Activated B cell treated with CpG ODN at 0.5 μM for 24 hours (primary cell): ENCODE measurements around the gene MAMDC2. TPM values are rescaled to one million over a fixed set of nuclear protein-coding genes. Genes with fewer than 3 reads are reported as not detected.

ENCODE experiments used
- ATAC-seq: fragments of 200-7000 bp; cut with Tn5 transposase; one replicate; pipeline ENCODE4 v1.10.0; 2021; ENCODE audit warnings: low read depth, mild to moderate bottlenecking, moderate library complexity
- CTCF ChIA-PET: fragments of 350-600 bp; sonication (Branson Sonifier 250); formaldehyde crosslinking; loops from one replicate; lab custom pipeline; 2021; ENCODE audit warnings: antibody characterized with exemption; lab: Charles Lee
- POLR2A ChIA-PET: fragments of 350-600 bp; sonication (Branson Sonifier 250); formaldehyde crosslinking; loops from one replicate; lab custom pipeline; 2021; ENCODE audit warnings: antibody characterized with exemption; lab: Charles Lee
- DNase-seq: peaks from one replicate; pipeline ENCODE4 v3.0.0; 2022
- H3K27ac Mint-ChIP-seq: one replicate; pipeline ENCODE4 v1.8.0; 2020; ENCODE audit warnings: mixed read lengths
- H3K27me3 Mint-ChIP-seq: one replicate; pipeline ENCODE4 v1.8.0; 2021; ENCODE audit warnings: mixed read lengths
- H3K36me3 Mint-ChIP-seq: one replicate; pipeline ENCODE4 v1.8.0; 2021; ENCODE audit warnings: low read depth, mixed read lengths
- H3K4me1 Mint-ChIP-seq: one replicate; pipeline ENCODE4 v1.8.0; 2021; ENCODE audit warnings: mixed read lengths
- H3K4me3 Mint-ChIP-seq: one replicate; pipeline ENCODE4 v1.8.0; 2020; ENCODE audit warnings: mild to moderate bottlenecking, mixed read lengths
- H3K9me3 Mint-ChIP-seq: one replicate; pipeline ENCODE4 v1.8.0; 2020; ENCODE audit warnings: mixed read lengths
- intact Hi-C: fragments of 100-400 bp; cut with micrococcal nuclease; formaldehyde crosslinking; loops from one replicate; pipeline ENCODE4 v1.15.1; 2024
- total RNA-seq: library from RNA; stranded (reverse); gene quantifications from 2 replicates; pipeline ENCODE4 v1.2.3, GENCODE V29; 2022
- TF ChIP-seq, protein P1 (sequence below): fragments of 200-600 bp; IDR thresholded peaks from one replicate; pipeline ENCODE4 v1.8.0; 2022; ENCODE audit warnings: antibody characterized with exemption, mild to moderate bottlenecking

Gene MAMDC2
- total RNA-seq, 1 donor from 2014 or later = not detected

DNA sequence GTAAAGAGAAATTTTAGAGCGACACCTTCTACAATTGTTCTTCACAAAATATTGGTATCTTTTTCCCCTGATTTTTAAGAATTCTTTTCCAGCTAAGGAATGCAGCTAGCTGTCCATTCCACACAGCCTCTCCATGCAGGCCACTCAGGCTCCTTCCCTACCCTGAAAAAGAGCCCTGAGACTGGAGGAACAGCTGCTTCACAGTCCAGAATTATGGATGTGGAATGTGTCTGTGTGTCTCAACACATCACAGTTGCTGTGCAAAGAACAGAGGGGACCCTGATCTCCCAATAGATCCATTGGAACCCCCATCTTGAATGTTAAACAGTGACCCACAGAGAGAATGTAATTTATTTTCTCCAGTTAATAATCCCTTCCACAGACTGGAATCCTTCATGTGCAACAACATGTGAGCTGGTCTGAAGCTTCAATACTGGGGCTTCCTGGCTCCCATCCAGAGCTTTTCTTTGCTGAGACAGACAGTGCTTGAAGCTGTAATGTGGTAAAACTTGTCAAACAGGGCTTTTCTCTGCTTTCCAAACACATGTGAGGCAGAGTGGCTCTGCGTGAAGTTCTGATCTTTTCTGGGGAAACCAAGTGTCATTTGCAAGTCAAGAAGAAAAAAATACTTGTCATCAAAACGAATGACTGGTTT lies 161.8 kb downstream of the MAMDC2 start:
- CTCF ChIA-PET = no interaction called here
- no peaks in the 10 kb centered on the region for H3K27me3 Mint-ChIP-seq

DNA sequence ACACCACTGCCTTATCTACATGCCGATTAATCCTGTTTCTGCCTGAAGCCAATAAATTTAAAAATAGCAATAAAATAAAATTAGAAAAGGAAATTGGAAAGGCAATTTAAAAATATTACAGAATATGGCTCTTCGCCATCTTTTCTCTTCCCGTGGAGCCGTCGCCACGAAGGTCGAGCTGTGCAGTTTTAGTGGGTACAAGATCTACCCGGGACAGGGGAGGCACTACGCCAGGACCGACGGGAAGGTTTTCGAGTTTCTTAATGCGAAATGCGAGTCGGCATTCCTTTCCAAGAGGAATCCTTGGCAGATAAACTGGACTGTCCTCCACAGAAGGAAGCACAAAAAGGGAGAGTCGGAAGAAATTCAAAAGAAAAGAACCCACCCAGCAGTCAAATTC lies 173.4 kb downstream of the MAMDC2 start:
- intact Hi-C loops = no loop called here
- ChIA-PET POLR2A (no interaction called here), CTCF (no interaction called here)
- Mint-ChIP-seq H3K9me3 (peaks cover 2% of the 10 kb centered on the region), H3K4me1 (no peaks in the 10 kb centered on the region), H3K36me3 (peaks cover 9% of the 10 kb centered on the region), H3K27me3 (no peaks in the 10 kb centered on the region), H3K27ac (no peak overlapping the region), H3K4me3 (no peak overlapping the region)
- TF ChIP-seq, protein P1, sequence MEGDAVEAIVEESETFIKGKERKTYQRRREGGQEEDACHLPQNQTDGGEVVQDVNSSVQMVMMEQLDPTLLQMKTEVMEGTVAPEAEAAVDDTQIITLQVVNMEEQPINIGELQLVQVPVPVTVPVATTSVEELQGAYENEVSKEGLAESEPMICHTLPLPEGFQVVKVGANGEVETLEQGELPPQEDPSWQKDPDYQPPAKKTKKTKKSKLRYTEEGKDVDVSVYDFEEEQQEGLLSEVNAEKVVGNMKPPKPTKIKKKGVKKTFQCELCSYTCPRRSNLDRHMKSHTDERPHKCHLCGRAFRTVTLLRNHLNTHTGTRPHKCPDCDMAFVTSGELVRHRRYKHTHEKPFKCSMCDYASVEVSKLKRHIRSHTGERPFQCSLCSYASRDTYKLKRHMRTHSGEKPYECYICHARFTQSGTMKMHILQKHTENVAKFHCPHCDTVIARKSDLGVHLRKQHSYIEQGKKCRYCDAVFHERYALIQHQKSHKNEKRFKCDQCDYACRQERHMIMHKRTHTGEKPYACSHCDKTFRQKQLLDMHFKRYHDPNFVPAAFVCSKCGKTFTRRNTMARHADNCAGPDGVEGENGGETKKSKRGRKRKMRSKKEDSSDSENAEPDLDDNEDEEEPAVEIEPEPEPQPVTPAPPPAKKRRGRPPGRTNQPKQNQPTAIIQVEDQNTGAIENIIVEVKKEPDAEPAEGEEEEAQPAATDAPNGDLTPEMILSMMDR = no peak
- ATAC-seq = no peak
- DNase-seq = no peak

More for the DNA sequence above, 161.8 kb downstream of the MAMDC2 start:
- no peak overlapping the region for H3K27ac Mint-ChIP-seq
- ATAC-seq = no peak
- DNase-seq = no peak
- H3K36me3 Mint-ChIP-seq = no peaks in the 10 kb centered on the region
- POLR2A ChIA-PET = no interaction called here
- intact Hi-C loops = no loop called here
- no peak overlapping the region for H3K4me3 Mint-ChIP-seq
- peaks cover 9% of the 10 kb centered on the region for H3K9me3 Mint-ChIP-seq
- TF ChIP-seq, protein P1 = no peak
- no peaks in the 10 kb centered on the region for H3K4me1 Mint-ChIP-seq

DNA sequence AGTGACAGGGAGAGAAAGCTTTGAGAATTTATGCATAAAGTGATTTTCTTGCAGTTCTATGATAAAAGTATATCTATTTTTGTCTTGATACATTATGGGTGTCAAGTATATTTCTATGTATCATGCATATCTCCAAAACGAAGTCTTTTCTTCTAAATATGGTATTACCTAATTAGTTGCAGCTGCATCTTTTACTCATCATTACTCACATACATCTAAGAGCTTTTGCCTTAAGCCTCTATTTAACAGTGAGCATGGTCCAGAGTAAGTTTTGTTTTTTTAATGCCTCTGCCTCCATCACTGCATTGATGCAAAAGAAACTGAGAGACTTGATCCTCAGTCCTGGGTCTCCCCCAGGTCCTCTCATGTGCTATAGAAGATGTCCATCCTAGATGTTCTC lies 175.1 kb downstream of the MAMDC2 start:
- H3K4me1 Mint-ChIP-seq = no peaks in the 10 kb centered on the region
- H3K4me3 Mint-ChIP-seq = no peak overlapping the region
- ATAC-seq = no peak
- TF ChIP-seq, protein P1 = no peak
- peaks cover 4% of the 10 kb centered on the region for H3K36me3 Mint-ChIP-seq
- no peak overlapping the region for H3K27ac Mint-ChIP-seq
- no peaks in the 10 kb centered on the region for H3K9me3 Mint-ChIP-seq
- H3K27me3 Mint-ChIP-seq = no peaks in the 10 kb centered on the region
- POLR2A ChIA-PET = no interaction called here
- no peak for DNase-seq
- intact Hi-C loops = no loop called here
- CTCF ChIA-PET = no interaction called here

DNA sequence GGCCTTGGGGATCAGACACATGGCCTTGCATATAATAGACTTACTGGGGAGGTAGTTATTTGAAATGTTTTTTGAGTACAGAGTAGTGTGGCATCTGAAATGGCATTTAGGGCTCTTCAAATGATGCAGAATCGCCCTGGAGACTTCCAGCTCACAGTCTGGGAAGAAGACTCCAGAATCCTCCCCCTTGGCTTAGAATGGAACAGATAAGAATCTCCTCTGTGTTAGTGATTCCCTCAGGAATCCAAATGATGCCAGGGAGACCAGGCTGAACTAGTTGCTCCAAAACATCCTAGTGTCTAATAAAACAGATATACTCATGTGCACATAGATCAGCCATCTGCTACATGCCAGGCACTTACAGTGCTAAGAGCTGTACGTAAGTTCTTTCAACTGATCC lies 176.6 kb downstream of the MAMDC2 start:
- no peak for ATAC-seq
- no peaks in the 10 kb centered on the region for H3K9me3 Mint-ChIP-seq
- TF ChIP-seq, protein P1 = no peak
- H3K4me3 Mint-ChIP-seq = no peak overlapping the region
- POLR2A ChIA-PET = no interaction called here
- CTCF ChIA-PET = no interaction called here
- intact Hi-C loops = no loop called here
- H3K36me3 Mint-ChIP-seq = no peaks in the 10 kb centered on the region
- no peaks in the 10 kb centered on the region for H3K4me1 Mint-ChIP-seq
- no peak overlapping the region for H3K27ac Mint-ChIP-seq
- no peak for DNase-seq
- H3K27me3 Mint-ChIP-seq = no peaks in the 10 kb centered on the region

DNA sequence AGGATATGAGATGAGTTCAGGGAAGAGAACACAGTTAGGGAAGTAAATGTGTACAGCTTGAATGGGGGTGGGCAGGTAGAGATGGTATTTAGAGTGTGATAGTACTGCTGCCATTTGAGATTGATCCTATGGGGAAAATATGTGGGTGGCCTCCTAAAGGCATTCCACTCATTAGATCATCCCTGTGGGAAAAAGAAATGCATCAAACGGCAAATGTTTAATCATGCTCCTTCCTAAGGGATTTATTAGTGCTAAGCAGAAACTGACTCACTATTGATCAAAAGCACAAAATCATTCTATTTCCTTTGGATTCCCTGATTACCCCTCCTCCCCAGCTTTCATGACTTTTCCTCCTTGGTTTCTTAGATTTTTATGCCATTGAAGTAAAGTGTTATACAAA lies 178.7 kb downstream of the MAMDC2 start:
- no peak overlapping the region for H3K4me3 Mint-ChIP-seq
- intact Hi-C loops = no loop called here
- CTCF ChIA-PET = interaction anchor here (0.9 kb wide), 1 partner anchor 380 kb away, joined by 4 read pairs; no protein-coding TSS in a partner anchor

More for the DNA sequence above, 178.7 kb downstream of the MAMDC2 start:
- ATAC-seq (no peak), DNase-seq (no peak)
- Mint-ChIP-seq H3K36me3 (no peaks in the 10 kb centered on the region), H3K4me1 (no peaks in the 10 kb centered on the region), H3K27me3 (no peaks in the 10 kb centered on the region), H3K27ac (no peak overlapping the region), H3K9me3 (no peaks in the 10 kb centered on the region)
- TF ChIP-seq, protein P1 = no peak
- POLR2A ChIA-PET = no interaction called here
